Endothelial cell of umbilical vein (primary cell): ENCODE measurements around the gene SENP8.

Source experiments
- CTCF ChIP-seq, 2 donors: IDR thresholded peaks; 1 replicate in 1 of 2; 2 replicates in 1 of 2; pipeline ENCODE4 v1.5.1; 2011; ENCODE audit warnings: low read length in 2 of 2, mild to moderate bottlenecking in 2 of 2, moderate library complexity in 2 of 2, control low read depth in 1 of 2, inconsistent platforms in 1 of 2, low read depth in 1 of 2; ENCODE audit not compliant: insufficient read depth in 1 of 2; ENCODE audit errors: extremely low read depth in 1 of 2
- EZH2 ChIP-seq: IDR thresholded peaks from 2 replicates; pipeline ENCODE4 v1.6.1; 2012; ENCODE audit warnings: borderline replicate concordance, low read depth, mild to moderate bottlenecking, moderate library complexity, low read length, inconsistent platforms; ENCODE audit not compliant: severe bottlenecking
- FOS ChIP-seq: IDR thresholded peaks from 2 replicates; pipeline ENCODE4 v1.6.1; 2011; ENCODE audit warnings: mild to moderate bottlenecking, low read length, moderate library complexity, borderline replicate concordance; ENCODE audit not compliant: insufficient read depth
- GATA2 ChIP-seq: IDR thresholded peaks from 2 replicates; pipeline ENCODE4 v1.7.0; 2011; ENCODE audit warnings: low read depth, mild to moderate bottlenecking, moderate library complexity, mixed read lengths, low read length; ENCODE audit not compliant: insufficient read length, insufficient read depth
- JUN ChIP-seq: IDR thresholded peaks from 2 replicates; pipeline ENCODE4 v1.6.1; 2011; ENCODE audit warnings: borderline replicate concordance, low read depth; ENCODE audit not compliant: insufficient read length, insufficient read depth
- MAX ChIP-seq: IDR thresholded peaks from 2 replicates; pipeline ENCODE4 v1.6.1; 2011; ENCODE audit not compliant: insufficient read depth, insufficient read length
- POLR2A ChIP-seq: IDR thresholded peaks from 2 replicates; pipeline ENCODE4 v1.6.1; 2012; ENCODE audit warnings: low read depth, mild to moderate bottlenecking, control low read depth, low read length
- POLR2AphosphoS5 ChIP-seq: IDR thresholded peaks from 2 replicates; pipeline ENCODE4 v1.6.1; 2012; ENCODE audit warnings: low read depth, mild to moderate bottlenecking, control low read depth, low read length, moderate library complexity; ENCODE audit not compliant: insufficient read depth

GRCh38 chr15:72180761-72181324 is 62.6 kb downstream of the SENP8 start:
- no peak for TF ChIP-seq CTCF (IDR thresholded peaks at IDR 0.05; ENCODE audit: extremely low read depth in 1 of 2, insufficient read depth in 1 of 2, low read depth in 1 of 2, low read length in 2 of 2)
- TF ChIP-seq POLR2AphosphoS5: no peak
- no peak for TF ChIP-seq POLR2A
- TF ChIP-seq MAX: no peak
- no peak for TF ChIP-seq JUN
- no peak for TF ChIP-seq GATA2
- TF ChIP-seq EZH2: no peak
- no peak for TF ChIP-seq FOS
